ENCODE data around the gene MAP7D3. TPM values are rescaled to one million over a fixed set of nuclear protein-coding genes. Genes with fewer than 3 reads are reported as not detected.

Gene MAP7D3
- total and polyA plus RNA-seq, 2 of the 8 experiments (the other 6 are each of a cell fraction or from before 2014, with no cell fraction given): 4.8 to 19.6 TPM

GRCh38 chrX:136262812-136263315, 11.7 kb upstream of the MAP7D3 start:
- Histone ChIP-seq H3K4ac (replicated peaks; ENCODE audit: insufficient read length, low read depth, low read length) (no peak overlapping the region), H2BK15ac (ENCODE audit: low read length) (no peak overlapping the region), H3K27ac (ENCODE audit: low read depth, low read length) (no peak overlapping the region), H4K5ac (ENCODE audit: insufficient read length, low read depth, low read length) (no peak overlapping the region), H2AK5ac (ENCODE audit: low read depth, low read length) (no peak overlapping the region), H2BK120ac (replicated peaks; ENCODE audit: low read depth, low read length) (no peak overlapping the region), H3K4me2 (ENCODE audit: insufficient read depth in 1 of 2, low read depth in 2 of 2, low read length in 2 of 2) (no peak overlapping the region), H3K18ac (ENCODE audit: extremely low read depth, low read length) (no peak overlapping the region), H4K8ac (ENCODE audit: extremely low read depth, insufficient read depth, low read length) (no peak overlapping the region), H4K20me1 (replicated peaks in 1 of 2; ENCODE audit: control insufficient read depth in 1 of 2, insufficient read depth in 2 of 2, low read length in 2 of 2) (no peaks in the 10 kb centered on the region), H3K4me3 (ENCODE audit: extremely low read depth in 1 of 4, insufficient read depth in 2 of 4, low read depth in 3 of 4, low read length in 4 of 4) (no peak overlapping the region), H3K9ac (replicated peaks in 1 of 4; ENCODE audit: extremely low read depth in 1 of 4, low read depth in 3 of 4, low read length in 3 of 4) (no peak overlapping the region), H2AFZ (ENCODE audit: low read length) (no peak overlapping the region), H3K9me3 (ENCODE audit: insufficient read depth in 2 of 2, low read depth in 1 of 2, low read length in 1 of 2) (no peaks in the 10 kb centered on the region), H3K27me3 (replicated peaks in 1 of 4; ENCODE audit: control insufficient read depth in 3 of 4, extremely low read depth in 1 of 4, insufficient read depth in 3 of 4, low read length in 3 of 4) (no peaks in the 10 kb centered on the region), H2BK12ac (ENCODE audit: low read depth, low read length) (no peak overlapping the region), H3K4me1 (replicated peaks in 1 of 4; ENCODE audit: control insufficient read depth in 3 of 4, insufficient read depth in 4 of 4, low read length in 3 of 4) (no peaks in the 10 kb centered on the region), H2BK20ac (ENCODE audit: low read length) (no peak overlapping the region), H2BK5ac (ENCODE audit: low read depth, low read length) (no peak overlapping the region), H3K23ac (ENCODE audit: insufficient read length) (no peak overlapping the region), H3K79me1 (ENCODE audit: low read depth, low read length) (no peaks in the 10 kb centered on the region), H4K91ac (replicated peaks; ENCODE audit: insufficient read length, low read length) (no peak overlapping the region), H3K23me2 (ENCODE audit: low read depth, low read length) (no peaks in the 10 kb centered on the region), H3K56ac (replicated peaks; ENCODE audit: insufficient read length, low read depth, low read length) (no peak overlapping the region), H3K14ac (ENCODE audit: insufficient read length) (no peak overlapping the region), H3K36me3 (ENCODE audit: control insufficient read depth in 2 of 4, insufficient read depth in 4 of 4, low read length in 3 of 4) (no peaks in the 10 kb centered on the region), H3K79me2 (ENCODE audit: control insufficient read depth in 1 of 2, insufficient read depth in 2 of 2, low read length in 2 of 2) (no peaks in the 10 kb centered on the region)
- FAIRE-seq (peak; percentile 55), DNase-seq (ENCODE audit: low read depth in 1 of 2, low spot score in 2 of 2) (no peak)
- 63% methylated on average over 5 of the region's 7 CpGs; no CpG with 5 or more reads in 1 of the 2 experiments for WGBS, 2 experiments (ENCODE audit: extremely low coverage in 1 of 2, insufficient coverage in 1 of 2, insufficient read length in 1 of 2, insufficient replicate concordance in 2 of 2, low coverage in 1 of 2, low lambda C conversion rate in 2 of 2, missing lambda C conversion rate in 1 of 2)
- CTCF ChIA-PET (ENCODE audit: partially characterized antibody): interaction anchor here (1.4 to 1.8 kb wide), 2 partner anchors 9 to 10 kb away, joined by 3 to 4 read pairs; no protein-coding TSS in a partner anchor
- TF ChIP-seq MAX (IDR thresholded peaks at IDR 0.05): peak; percentile 71
- TF ChIP-seq USF2 (IDR thresholded peaks at IDR 0.05; ENCODE audit: low read length): peak; percentile 24; the same call in 1 of the 2 replicates
- peak; percentile 74 for TF ChIP-seq E2F6 (IDR thresholded peaks at IDR 0.05)
- no peak for TF ChIP-seq SIX5 (IDR thresholded peaks at IDR 0.05; ENCODE audit: low read depth, low read length)
- POLR2A ChIA-PET (ENCODE audit: partially characterized antibody): no interaction called here
